HG02884 (cell line): ENCODE results near the gene SOX6.

Experiments used
- ATAC-seq: cut with Tn5 transposase; IDR thresholded peaks from one replicate; pipeline ENCODE4 v1.9.1; 2021; ENCODE audit warnings: mild to moderate bottlenecking, moderate library complexity; ENCODE audit not compliant: unreplicated experiment

Gene SOX6

DNA sequence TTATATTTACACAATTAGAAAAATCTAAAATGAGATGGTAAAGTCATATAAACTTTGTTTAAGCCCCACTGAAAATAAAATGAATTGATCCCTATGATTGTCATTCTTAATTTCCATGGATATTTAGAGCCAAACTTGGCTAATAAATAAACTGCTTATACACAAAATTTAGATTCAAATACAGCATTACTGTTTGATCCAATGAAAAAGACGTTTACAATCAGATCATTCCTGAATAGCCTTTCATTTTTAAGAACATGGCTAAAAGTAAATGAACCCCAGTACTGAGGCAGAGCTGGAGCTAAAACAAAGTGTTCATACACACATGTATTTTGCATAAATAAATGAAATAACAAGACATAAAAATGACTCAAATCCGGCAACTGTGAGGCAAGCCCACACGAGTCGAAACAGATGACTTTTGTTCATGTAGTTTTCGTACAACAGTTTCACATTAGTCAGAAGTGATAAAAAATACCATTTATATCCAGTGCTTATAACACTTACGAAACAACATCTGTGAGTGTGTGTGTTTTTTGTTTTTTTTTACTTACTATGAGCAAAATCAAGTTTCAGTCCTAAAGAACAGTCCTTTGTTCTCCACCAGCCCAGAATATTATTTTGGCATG lies 386.5 kb downstream of the SOX6 start:
- ATAC-seq, result peak; percentile 28

DNA sequence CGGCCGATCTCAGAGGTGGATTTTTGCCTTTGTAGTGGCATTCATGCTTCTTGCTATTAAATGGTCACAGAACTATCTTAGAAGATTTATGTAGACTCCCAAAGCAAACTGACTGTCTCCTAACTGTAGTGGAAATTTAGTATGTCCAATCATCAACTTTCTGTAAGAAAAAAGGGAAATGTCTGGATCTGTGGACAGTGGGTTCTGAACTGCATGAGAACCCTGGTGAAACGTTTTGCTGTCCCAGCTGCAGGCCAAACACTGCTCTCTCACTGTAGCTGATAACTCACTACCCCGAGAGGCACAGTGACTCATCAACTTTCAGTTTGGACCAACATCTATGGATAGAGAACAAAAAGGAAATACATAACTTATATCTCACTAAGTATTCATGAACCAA lies 387.1 kb downstream of the SOX6 start:
- peak; percentile 76 for ATAC-seq

DNA sequence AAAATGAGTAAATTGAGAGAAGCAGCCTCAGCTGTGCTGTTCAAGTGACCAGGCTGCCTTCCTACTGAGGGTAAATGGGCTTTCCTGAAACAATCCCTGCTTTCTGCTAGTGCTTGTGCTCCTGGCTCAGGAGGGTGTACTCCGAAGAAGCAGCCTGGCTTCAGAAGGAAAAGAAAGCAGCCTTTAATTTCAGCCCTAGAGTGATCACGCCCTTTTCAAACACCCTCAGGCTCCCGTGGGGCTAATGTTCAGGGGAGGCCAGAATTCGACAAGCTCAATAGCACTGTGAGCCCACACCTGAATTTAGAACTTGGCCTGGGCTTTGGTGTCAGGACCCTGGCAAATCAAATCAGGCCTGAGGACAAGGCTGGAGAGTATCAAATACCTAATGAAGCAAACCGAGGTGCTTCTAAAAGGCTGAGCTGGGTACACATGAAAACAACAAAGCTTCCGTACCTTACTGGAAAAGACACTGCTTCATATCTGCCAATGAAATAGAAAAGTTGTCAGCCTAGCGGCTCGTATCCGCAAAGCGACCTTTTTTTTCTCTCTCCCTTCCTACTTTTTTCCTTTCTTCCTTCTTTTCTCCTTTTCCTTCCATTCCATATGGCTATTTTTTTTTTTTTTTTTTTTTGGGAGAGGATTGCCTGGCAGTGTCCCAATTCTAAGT lies 387.8 kb downstream of the SOX6 start:
- no peak for ATAC-seq

DNA sequence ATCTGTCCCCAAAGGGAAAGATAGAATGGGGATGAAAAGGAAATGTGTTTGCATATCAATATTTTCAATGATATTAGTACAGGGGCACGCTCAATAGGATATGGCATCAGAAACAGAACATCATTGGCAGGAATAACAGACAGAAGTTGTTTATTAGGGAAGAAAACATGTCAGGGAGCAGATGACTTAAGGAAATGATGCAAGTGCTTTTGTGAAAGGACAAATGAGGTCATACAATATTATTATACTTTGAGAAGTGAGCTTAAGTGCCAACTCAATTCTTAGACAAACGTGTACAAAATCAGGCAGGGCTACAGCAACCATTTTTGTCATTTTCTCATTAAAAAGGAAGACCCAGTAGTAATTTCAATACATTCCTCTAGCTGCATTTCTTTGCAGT lies 388.4 kb downstream of the SOX6 start:
- ATAC-seq, result no peak

DNA sequence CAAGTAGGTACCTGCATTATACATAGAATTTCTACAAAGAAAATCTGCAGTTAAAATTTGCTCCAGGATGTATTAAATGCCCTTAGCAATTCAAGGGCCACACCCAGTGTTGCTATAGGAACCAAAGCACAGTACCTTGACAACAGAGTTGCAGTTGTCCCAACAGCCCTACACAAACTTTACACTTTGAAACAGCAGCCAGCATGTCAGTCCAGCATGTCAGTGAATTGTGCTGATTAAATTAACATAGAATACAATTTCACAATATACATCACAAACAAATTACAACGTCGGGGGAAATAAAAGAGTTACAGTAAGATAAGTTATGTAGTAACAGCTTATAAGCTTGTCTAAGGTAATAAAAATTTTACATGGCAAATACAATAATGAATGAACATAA lies 389.2 kb downstream of the SOX6 start:
- ATAC-seq, result no peak

DNA sequence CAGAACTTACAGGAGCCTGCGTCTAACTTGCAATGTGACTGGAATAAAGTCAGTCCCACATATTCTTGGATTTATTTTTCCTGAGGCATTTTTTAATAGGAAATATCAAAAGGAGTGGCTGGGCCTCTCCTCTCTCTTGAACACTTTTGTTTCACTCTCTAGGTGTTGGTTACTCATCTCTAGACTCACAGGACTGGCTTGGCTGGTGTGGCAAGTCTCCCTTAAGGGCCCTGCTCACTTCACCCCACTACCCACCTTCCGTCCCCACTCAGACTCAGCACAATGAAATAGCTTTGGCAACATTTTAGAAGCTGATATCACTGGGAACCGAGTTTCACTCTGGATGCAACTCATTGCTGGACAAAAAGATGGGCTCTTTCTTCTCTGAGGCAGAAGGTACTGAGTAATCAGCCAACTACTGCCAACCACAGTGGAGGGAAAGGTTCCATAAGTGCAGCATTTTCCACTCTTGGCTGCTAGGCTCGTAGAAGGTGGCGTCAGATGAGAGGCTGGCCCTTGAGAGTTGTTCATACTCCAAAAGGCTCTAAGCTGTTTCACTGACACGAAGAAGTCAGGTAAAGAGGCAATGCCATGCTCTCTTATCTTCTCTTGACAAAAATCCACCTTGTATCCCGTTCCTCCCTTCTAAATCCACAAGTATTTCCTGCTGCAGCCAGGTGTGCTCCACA lies 390.6 kb downstream of the SOX6 start:
- no peak for ATAC-seq

DNA sequence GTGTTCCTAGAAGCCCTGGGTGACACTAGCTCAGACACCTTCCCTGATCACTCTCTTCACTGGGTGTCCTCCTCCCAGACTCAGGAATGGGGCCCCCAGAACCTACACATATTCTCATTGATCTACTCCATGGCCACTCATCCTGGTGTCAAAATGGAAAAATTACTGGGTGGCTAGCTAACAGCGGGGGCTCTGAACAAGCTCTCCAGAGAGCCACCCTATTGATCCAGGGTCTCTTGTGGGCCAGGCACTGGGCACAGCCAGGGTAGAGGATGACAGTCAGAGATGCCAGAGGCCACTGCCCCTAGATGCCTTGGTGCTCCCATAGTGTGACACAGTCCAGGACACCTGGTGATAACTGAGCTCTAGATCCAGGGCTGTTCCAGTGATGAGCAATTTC lies 393.1 kb downstream of the SOX6 start:
- ATAC-seq, result no peak

DNA sequence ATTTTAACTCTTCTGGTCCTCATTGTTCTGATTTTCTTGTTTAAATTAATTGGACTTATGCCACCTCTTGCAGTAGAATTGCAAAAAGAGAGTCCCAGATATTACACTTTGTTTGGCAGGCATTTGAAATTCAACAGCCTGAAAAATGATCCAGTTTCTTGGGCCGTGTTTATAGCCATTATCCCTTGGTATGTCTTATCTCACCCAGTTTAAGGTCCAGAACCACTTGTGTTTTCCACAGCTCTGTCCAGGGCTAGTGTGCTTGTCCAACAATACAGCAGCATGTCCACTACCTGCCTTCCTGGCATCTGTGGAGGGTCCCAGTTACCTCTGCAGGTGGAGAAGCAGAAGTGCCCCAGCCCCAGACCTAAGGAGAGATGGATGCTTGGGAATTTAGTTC lies 397.4 kb downstream of the SOX6 start:
- no peak for ATAC-seq

DNA sequence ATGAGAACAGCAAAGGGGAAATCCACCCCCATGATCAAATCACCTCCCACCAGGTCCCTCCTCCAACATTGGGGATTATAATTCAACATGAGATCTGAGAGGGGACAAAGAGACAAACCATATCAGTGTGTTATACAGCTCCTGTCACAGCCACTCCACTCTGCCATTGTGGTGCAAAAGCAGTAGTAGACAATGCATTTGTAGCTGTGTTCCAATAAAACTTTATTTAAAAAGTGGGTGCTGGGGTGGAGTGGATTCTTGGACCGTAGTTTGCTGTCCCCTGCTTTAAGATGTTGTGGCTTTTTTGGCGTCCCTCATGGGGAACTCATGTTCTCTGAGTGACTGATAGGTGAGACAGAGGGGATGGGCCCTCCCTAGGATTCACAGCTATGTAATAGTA lies 399.1 kb downstream of the SOX6 start:
- ATAC-seq, result no peak

DNA sequence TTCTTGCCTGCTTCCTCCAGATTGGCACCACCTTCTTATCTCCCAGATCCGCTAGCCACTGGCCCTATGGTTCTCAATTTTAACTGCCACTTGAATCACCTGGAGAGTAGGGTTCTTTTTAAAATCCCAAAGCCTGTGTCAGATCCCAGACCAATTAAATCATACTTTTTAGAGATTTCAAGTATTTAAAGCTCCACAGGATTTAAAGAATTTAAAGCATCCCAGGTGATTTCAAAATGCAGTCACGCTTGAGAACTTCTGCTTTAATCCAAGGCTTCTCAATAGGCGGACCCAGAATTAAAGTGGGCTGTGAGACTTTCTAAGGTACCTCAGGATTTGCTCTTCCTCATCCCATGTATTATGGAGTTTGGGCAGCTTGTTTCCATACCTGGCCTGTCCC lies 400.0 kb downstream of the SOX6 start:
- no peak for ATAC-seq

DNA sequence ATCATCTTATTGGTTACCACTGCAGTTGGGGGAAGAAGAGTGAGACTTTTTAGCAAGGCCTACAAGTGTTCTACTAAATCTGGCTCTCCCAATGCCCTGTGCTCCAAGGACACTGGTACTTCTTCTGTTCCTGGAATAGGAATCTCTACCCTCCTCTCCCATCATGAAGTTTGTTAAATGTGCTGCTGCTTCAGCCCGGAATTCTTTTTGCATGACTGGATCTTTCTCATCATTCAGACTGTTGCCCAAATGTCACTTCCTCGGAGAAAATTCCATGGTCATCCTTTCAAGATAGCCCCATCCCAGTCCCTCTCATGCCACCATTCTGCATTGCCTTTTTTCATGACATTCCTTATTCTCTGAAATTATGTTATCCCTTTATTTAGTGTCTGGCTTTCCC lies 400.8 kb downstream of the SOX6 start:
- no peak for ATAC-seq

DNA sequence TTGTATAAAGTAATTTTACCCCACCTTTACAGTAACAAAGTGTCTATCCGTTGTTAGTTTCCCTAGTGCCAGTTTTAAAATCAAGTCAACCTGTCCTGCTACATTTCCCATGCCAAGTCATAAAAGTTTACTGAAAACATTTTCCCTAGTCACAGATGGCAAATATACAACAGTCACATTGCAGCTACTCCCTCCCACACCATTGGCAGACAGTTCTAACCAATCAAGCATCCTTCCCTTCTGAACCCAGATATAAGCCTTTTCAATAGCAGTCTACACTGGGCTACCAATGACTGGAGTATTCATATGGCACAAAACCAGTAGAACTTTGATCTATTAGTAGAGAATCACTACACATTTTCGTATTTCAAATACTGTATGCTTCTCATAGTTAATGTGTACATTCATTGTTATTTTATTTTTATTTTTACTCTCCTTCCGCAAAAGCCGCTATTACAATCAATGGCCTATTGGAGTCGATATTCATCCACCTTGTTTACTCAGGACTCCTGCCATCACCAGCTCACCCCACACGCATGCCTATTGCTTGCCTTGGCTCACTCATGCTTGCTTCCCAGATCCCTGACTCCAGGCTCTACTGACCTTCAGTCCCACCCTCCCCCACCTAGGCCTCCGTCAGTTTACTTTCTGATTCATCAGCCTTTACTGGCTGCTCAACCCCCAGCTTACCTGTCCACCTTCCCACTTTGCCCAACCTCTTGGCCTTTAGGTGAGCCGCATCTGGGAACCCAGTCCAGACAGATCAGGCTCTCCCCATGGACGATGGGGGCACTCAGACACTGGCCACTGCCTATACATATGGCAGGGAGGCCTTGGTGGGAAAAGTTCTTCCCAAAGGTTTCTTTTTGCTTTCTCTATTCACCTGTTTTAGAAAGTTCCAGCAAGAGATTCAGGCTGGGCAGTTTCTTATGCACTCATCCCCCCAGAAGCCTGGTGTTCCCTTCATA lies 408.4 kb downstream of the SOX6 start:
- no peak for ATAC-seq

DNA sequence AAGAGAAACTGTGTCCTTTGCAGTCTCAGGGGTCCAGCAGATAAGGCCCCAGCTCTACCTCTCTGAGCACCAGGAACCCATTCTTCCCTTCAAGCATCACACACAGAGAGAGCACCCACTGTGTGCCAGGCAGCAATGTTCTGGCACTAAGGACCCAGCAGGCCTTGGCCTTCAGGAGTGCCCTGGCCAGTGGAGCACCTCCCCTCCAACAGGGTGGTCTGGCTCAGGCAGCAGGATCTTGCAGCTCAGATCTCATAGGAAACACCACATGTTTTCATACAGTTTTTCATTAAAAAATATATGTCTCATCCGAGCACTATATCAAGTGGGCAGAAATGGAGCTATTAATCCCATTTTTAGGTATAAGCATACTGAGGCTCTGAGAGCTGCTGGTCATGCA lies 410.6 kb downstream of the SOX6 start:
- ATAC-seq, result no peak

DNA sequence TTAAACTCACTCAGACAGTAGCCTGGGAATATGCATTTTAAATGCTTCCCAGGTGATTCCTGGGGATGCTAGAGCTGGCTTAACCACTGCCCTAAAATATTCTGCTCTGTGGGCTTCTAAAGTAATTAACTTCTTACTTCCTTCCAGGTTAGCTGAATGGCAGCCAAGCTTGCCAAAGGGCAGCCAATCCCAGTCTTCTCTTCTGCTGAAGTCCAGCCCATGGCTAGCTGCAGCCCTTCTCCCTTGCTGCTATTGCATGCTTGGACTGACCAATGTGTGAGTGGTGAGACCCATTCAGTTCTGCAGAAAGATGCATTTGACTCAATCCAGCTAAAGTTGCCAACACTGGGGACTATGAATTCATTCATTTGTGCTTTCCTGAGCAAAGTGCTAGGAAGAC lies 411.9 kb downstream of the SOX6 start:
- no peak for ATAC-seq

DNA sequence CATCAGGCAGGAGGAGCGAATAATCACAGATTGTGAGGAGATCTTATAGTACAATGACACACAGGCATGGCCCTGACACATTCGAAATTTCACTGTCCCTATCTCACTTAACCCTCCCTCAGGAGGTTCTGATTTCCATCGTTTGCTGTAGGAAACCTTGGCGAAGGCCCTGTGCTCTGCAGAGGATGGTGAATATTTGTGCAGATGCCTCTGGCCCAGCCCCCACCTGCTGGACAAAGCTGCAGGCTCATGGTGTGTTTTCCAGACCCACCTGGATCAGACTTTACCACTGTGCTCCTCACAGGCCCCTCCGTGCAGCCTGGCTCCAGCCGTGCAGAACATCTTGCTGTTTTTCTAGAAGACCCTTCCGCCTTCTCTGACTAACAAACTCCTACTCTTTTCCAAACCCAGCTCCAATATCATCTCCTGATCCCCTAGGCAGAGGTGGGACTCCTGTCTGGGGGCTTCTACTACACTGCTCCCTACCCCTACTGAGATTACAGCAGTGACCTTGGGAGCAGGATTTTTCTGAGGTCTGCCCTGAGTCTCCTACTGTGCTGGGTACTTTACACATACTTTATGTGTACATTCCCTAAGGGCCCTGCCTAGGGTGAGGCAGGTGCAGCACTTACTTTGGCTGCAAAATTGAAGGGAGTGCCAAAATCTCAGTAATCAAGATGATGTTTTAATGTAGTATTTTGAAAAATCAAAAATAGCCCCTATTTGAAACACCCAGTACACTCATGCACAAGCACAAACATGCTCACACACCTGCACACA lies 412.7 kb downstream of the SOX6 start:
- no peak for ATAC-seq

DNA sequence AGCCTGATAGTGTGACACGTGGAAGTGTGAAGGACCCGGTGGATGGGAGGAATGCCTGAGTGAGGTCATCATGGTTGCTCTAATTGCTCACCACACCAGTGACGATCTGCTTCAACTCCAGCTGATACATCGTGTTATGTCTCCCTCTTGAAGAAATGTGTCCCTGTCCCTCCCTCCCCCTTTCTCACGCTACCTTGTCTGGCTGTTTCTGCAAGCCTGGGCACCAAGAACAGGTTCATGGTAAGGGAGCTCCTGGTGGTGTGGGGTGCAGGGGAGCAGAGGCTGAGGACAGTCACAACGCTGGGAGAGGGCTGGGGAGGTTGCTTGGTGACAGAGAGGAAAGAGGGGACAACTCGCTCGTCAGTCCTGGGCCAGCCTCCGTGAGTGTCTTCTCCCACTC lies 413.4 kb downstream of the SOX6 start:
- ATAC-seq, result no peak

DNA sequence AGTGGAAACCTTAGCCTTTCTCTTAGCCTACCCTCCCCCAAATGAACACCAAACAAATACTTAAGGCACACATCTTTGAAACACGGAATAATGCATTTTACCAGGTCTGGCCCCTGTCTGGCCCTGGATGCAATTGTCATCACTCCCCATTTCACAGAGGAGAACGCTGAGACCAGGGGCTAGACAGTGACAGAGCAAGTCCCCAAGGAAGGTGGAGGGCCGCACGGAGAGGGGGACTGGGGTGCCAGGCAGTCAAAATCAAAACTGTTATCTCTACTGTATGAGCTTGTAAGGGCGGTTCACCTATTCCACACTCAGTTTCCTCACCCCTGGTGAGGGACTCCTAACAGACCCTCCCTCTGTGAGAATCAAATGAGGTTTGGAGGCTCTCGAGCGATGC lies 414.2 kb downstream of the SOX6 start:
- no peak for ATAC-seq

DNA sequence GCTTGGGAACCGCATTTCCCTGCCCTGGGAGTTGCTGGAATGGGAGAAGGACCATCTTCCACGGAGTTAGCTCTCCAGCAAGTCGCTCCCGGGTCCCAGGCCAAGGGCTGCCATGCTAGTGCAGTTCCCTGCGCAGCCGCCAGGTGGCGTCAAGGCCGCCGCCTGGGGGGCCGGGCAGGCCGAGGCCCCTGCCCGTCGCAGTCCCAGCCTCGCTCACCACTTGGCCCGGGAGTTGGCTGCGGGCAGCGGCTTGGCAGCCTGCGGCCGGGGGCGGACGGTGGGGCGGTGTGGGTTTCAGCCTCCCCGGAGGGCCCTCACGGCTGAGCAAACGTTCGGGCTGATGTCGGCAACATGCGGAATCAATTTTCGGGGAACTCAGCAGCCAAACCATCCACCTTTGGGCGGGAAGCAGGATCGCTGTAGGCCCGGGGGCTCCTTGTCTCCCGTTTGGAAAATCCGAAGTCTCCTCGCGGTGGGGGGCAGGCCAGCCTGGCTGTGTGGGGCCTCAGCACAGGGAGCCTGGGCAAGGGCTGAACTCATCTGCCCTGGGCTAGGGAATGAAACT lies 415.1 kb downstream of the SOX6 start:
- peak; percentile 59 for ATAC-seq

DNA sequence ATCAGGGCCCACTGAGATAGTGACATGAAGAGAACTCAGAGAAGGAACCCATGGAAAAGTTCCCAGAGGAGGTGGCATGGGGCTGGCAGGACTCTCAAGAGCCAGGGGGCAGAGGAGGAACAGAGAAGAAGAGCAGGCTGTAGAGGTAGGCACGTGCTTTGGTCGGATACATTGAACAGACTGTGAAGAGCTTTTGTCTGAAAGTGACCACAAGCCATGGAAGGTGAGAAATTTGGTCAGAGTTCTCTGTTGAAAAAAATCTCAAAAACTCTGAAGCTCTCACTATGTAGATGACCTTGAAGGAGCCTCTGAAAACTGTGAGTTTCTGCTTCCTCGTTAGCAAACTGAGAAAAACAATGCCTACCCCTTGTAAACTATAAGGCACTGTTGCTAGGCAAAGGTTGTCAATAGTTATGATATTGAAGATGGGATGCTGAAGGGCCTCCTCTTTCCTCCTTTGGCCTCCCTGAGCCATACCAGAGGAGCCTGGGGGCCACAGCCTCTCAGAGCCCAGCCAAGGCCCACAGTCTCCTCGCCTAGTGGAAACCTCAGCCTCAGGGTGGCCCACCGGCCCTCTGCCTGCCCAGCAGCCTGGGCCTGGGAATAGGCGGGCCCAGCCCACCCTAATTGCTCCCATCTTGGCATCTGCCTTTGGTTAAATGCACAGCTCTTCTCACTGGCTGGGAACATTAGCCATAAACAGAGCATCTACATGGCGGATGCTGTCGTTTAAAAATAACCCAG lies 415.7 kb downstream of the SOX6 start:
- ATAC-seq, result peak; percentile 16
